K562 (cell line): ENCODE data around the gene MDN1. TPM values are rescaled to one million over a fixed set of nuclear protein-coding genes. Genes with fewer than 3 reads are reported as not detected.
A peak's percentile ranks its signal among the peaks of the same experiment; 100 is the strongest.

ENCODE experiments used
- ATF7 ChIP-seq: fragments of 450-650 bp; IDR thresholded peaks from 2 replicates; pipeline ENCODE4 v1.7.1; 2014; ENCODE audit warnings: mild to moderate bottlenecking, moderate library complexity
- BCLAF1 ChIP-seq, 2 experiments: fragments of 450-650 bp in 1 of 2; IDR thresholded peaks; 2 replicates each; pipeline ENCODE4 v1.6.1; 2011 to 2017; ENCODE audit warnings: low read depth in 2 of 2, antibody characterized with exemption in 1 of 2, borderline replicate concordance in 1 of 2, low read length in 1 of 2, mild to moderate bottlenecking in 1 of 2, mixed read lengths in 1 of 2; ENCODE audit not compliant: control insufficient read depth in 1 of 2
- CREB3 ChIP-seq: fragments of 450-650 bp; conservative IDR thresholded peaks from 2 replicates; pipeline ENCODE4 v1.6.1; 2016; ENCODE audit warnings: missing genetic modification characterization, low read depth, mild to moderate bottlenecking, missing compliant biosample characterization, moderate library complexity
- ELK1 ChIP-seq: sonication (generic); formaldehyde crosslinking; IDR thresholded peaks from 2 replicates; pipeline ENCODE4 v1.8.1; 2022; ENCODE audit warnings: missing genetic modification reagents
- ELK3 ChIP-seq: fragments of 450-650 bp; formaldehyde crosslinking; IDR thresholded peaks from 2 replicates; pipeline ENCODE4 v1.4.0; 2020; ENCODE audit warnings: mild to moderate bottlenecking
- EP400 ChIP-seq: fragments of 450-650 bp; IDR thresholded peaks from 2 replicates; pipeline ENCODE4 v1.6.1; 2017; ENCODE audit warnings: antibody characterized with exemption, mild to moderate bottlenecking, moderate library complexity
- GATA2 ChIP-seq: sonication (generic); formaldehyde crosslinking; IDR thresholded peaks from 2 replicates; pipeline ENCODE4 v1.4.0; 2020; ENCODE audit warnings: mild to moderate bottlenecking, missing genetic modification reagents
- HDAC3 ChIP-seq: fragments of 450-650 bp; IDR thresholded peaks from 2 replicates; pipeline ENCODE4 v1.6.1; 2018; ENCODE audit warnings: borderline replicate concordance, mild to moderate bottlenecking, moderate library complexity; ENCODE audit not compliant: partially characterized antibody
- NCOA1 ChIP-seq: fragments of 450-650 bp; IDR thresholded peaks from 2 replicates; pipeline ENCODE4 v1.6.1; 2016; ENCODE audit warnings: low read depth
- POLR3G ChIP-seq: IDR thresholded peaks from 2 replicates; pipeline ENCODE4 v1.6.1; 2011; ENCODE audit not compliant: insufficient read length, insufficient replicate concordance; ENCODE audit errors: extremely low read depth
- PRDM10 ChIP-seq: fragments of 450-650 bp; IDR thresholded peaks from 2 replicates; pipeline ENCODE4 v1.6.1; 2018; ENCODE audit not compliant: partially characterized antibody
- RBM14 ChIP-seq: fragments of 200-400 bp; formaldehyde crosslinking; IDR thresholded peaks from 2 replicates; pipeline ENCODE4 v1.6.1; 2018; ENCODE audit warnings: low read depth, mild to moderate bottlenecking, low read length, moderate library complexity, borderline replicate concordance; ENCODE audit not compliant: insufficient read depth
- SLC30A9 ChIP-seq: fragments of 250-450 bp; sonication (Bioruptor Pico); IDR thresholded peaks from 2 replicates; pipeline ENCODE4 v1.8.0; 2022; ENCODE audit warnings: mild to moderate bottlenecking, moderate library complexity
- TCFL5 ChIP-seq: fragments of 250-450 bp; sonication (Bioruptor Pico); conservative IDR thresholded peaks from 2 replicates; pipeline ENCODE4 v1.6.1; 2021; ENCODE audit warnings: mild to moderate bottlenecking, moderate library complexity, matching md5 sums
- ZC3H4 ChIP-seq: sonication (generic); formaldehyde crosslinking; IDR thresholded peaks from 2 replicates; pipeline ENCODE4 v1.9.0; 2021; ENCODE audit warnings: missing genetic modification reagents, borderline replicate concordance
- ZNF41 ChIP-seq: fragments of 250-450 bp; sonication (Bioruptor Pico); conservative IDR thresholded peaks from 2 replicates; pipeline ENCODE4 v1.4.0; 2020; ENCODE audit warnings: mild to moderate bottlenecking
- ZNF583 ChIP-seq: fragments of 250-450 bp; sonication (Bioruptor Pico); IDR thresholded peaks from 2 replicates; pipeline ENCODE4 v1.4.0; 2020
- polyA plus RNA-seq, 8 experiments: library from polyadenylated mRNA; depleted of rRNA in 4 of 8; stranded (reverse) in 5 of 8; unstranded in 3 of 8; fragments of >200 nt; fragmentation: Nextera tagmentation in 2 of 8; fragmentation: Illumina TruSeq in 1 of 8; extraction: Ambion mirVana in 2 of 8; extraction: Trizol in 1 of 8; gene quantifications; 2 replicates each; pipeline versions ENCODE4 v1.2.1 to v1.2.3, GENCODE V29; 2011 to 2014; ENCODE audit warnings: inconsistent platforms in 1 of 8, missing spikeins in 1 of 8
- total RNA-seq, 7 experiments: library from RNA; depleted of rRNA in 6 of 7; stranded (reverse); fragments of >200 nt in 6 of 7; fragmentation: Illumina TruSeq in 2 of 7; extraction: Trizol in 2 of 7; gene quantifications; 2 replicates each; pipeline versions ENCODE4 v1.2.1 to v1.2.3, GENCODE V29; 2011 to 2021; ENCODE audit warnings: low replicate concordance in 1 of 7

MDN1 gene
- total and polyA plus RNA-seq, 9 of the 15 experiments (the other 6 are each of a cell fraction or from before 2014, with no cell fraction given) = 25.6 to 93.6 (median 43.0) TPM

DNA sequence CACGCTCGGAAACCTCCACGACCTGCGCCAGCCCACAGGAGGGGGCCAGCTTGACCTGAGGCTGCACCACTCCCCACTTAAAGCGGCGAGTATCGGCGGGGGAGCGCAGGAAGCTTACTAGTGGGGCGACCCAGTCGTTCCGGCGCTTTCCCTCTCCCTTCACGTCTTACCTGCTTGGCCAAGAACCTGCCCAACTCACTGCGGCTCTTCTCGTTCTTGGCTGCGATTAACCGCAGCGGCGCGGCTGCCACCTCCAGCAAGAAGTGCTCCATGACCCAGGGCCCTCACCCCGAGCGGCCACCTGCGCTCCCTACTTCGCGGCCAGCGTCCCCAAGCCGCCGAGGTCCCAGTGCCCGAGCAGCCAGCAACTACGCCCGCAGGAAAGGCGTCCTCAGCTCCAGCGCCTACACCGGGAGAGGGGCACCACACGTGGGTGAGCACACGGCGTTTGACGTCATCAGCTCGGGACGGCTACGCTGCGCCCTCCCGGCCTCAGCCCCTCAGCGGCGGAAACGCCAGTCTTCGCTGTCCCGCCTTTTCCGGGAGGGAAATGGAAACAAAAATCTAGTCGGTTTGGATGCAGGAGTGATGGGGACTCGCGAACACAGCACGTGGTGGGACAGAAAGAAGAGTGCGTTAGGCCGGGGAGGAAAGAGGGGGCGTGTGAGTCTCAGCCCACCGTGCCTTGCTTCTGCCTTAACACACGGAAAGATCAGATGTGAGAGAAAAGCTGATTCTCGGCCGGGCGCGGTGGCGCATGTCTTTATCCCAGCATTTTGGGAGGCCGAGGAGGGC lies at the start of gene MDN1 (continued):
- peak; percentile 9 for TF ChIP-seq PRDM10
- TF ChIP-seq RBM14 = no peak
- TF ChIP-seq GATA2 (CRISPR knock-in tag) = no peak
- TF ChIP-seq BCLAF1 (IDR thresholded peaks at IDR 0.05; ENCODE audit: borderline replicate concordance in 1 of 2, control insufficient read depth in 1 of 2, low read depth in 2 of 2, low read length in 1 of 2) = no peak
- TF ChIP-seq TCFL5 (CRISPR knock-in tag) = no peak
- TF ChIP-seq HDAC3 = no peak
- 0 out of 2 replicates have a peak, but pooled peaks have one; percentile 56 for TF ChIP-seq ZC3H4 (CRISPR knock-in tag)
- peak; percentile 99 for TF ChIP-seq EP400
- no peak; the same call in 1 of the 2 replicates for TF ChIP-seq NCOA1
- no peak for TF ChIP-seq ELK1 (CRISPR knock-in tag)
- TF ChIP-seq ATF7 = peak; percentile 92
- TF ChIP-seq CREB3 = no peak
- TF ChIP-seq POLR3G = no peak
- TF ChIP-seq ZNF41 = no peak
- no peak for TF ChIP-seq SLC30A9 (CRISPR knock-in tag)
- no peak for TF ChIP-seq ELK3 (CRISPR knock-in tag)
- no peak for TF ChIP-seq ZNF583 (CRISPR knock-in tag)
